Astrocyte of the hippocampus (primary cell): ENCODE data around the gene PDE6C.
A peak's percentile ranks its signal among the peaks of the same experiment; 100 is the strongest.
"Not testable (repeated sequence)": the region's sequence is repeated elsewhere in the genome, so short reads cannot be mapped to it uniquely, and the experiment has no call there.

ENCODE experiments used
- DNase-seq: peaks from one replicate; pipeline ENCODE4 v3.0.0; 2011; ENCODE audit warnings: low read depth, low spot score

PDE6C gene

GRCh38 chr10:93630625-93631557 lies 18.6 kb downstream of the PDE6C start:
- no peak for DNase-seq

DNA sequence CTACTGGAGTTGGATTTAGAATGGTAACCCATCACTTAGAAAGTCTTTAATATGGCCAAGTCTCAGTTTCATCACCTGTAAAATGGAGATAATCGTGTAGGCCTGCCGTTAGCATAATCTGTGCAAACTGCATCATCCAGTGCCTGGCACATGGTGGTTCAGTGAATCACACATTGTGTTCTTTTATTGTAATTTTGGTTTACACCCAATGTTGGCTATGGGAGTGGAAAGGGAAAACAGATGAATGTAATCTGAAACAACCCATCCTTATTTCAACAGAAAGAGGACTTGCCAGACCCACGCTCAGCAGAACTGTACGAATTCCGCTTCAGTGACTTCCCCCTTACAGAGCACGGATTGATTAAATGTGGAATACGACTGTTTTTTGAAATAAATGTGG lies 27.5 kb downstream of the PDE6C start:
- DNase-seq = no peak

DNA sequence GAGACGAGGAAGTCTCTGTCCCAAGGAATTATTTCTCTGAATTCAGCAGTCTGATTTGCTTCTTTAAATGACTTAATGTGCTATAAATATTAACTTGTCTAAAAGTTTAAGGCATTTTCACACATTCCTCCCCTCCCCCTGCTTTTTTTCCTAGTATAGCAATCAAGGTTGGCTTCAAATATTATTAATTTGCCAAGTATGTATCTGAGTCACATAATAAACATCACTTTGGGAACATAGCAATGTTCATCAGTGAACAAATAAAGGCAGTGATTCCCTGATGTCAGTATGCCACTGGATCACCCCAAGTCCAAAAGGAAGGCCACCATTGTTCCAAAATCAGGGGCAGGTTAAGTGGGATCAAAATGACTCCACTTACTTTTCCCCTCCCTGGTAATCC lies 40.5 kb downstream of the PDE6C start:
- peak; percentile 40 for DNase-seq

- DNase-seq = no peak
Measured at GRCh38 chr10:93654201-93654600, 41.9 kb downstream of the PDE6C start.

GRCh38 chr10:93656155-93656554 lies 43.8 kb downstream of the PDE6C start:
- no peak for DNase-seq

DNA sequence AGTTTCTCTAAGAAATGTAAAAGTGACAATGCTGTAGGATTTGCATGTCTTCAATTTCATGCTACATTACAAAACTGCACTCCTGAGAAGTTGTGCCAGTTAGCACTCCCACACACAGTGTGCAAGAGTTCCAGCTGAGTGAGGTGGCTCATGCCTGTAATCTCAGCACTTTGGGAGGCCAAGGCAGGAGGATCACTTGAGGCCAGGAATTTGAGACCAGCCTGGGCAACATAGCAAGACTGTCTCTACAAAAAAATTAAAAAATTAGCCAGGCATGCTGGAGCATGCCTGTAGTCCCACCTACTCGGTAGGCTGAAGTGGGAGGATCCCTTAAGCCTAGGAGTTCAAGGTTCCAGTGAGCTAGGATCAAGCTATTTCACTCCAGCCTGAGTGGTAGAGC lies 45.4 kb downstream of the PDE6C start:
- no peak for DNase-seq

GRCh38 chr10:93666030-93666429 lies 53.7 kb downstream of the PDE6C start:
- no peak for DNase-seq

- DNase-seq = no peak
Measured at GRCh38 chr10:93667795-93668194, 55.5 kb downstream of the PDE6C start.

GRCh38 chr10:93670372-93670771 lies 58.0 kb downstream of the PDE6C start:
- DNase-seq = no peak

GRCh38 chr10:93671042-93671441 lies 58.7 kb downstream of the PDE6C start:
- DNase-seq = no peak

DNA sequence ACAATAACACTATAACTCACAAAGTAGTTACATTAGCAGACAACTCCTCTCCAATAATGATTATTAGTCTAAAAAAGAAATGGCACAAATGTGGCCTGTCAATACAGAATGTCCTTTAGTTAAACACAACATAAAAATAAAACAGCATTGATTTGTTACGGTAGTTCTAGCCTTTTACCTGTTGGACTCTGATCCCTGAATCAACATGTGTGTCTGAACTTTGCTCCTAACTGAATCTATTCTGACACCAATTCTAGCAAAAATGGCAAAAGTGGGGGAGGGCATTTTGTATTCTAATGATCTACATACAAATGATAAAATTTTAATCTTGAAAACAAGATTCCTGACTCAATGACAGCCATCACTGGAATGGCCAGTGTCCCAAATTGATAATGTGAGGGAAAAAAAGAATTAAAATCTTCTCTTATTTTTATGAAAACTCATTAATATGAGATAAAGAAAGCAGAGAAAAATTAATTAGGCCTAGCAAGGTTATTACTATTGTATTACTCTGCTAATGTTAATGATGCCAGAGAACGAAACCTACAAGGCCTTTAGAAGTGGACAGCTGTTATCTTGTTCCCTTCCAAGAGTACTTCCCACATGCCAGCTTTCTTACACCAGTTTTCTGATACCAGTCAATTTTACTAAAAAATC lies 59.8 kb downstream of the PDE6C start:
- DNase-seq = no peak

DNA sequence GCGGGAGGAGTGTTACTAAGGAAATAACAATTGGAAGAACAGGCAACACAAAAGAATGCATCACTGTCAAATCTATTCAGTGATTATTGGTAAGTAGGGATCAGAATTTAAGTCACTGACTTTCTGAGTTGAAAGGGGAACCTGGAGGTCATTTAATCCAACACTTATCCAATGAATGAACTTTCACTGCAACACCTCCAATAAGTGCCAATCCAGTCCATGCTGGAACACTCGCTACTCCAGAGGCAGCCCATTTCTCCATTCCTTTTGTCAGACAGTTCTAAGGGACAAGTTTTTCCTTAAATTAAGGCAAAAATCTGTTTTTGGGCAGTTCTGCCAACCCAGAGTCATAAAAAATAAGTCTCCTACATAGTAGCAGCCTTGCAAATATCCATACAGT lies 60.6 kb downstream of the PDE6C start:
- DNase-seq = no peak

DNA sequence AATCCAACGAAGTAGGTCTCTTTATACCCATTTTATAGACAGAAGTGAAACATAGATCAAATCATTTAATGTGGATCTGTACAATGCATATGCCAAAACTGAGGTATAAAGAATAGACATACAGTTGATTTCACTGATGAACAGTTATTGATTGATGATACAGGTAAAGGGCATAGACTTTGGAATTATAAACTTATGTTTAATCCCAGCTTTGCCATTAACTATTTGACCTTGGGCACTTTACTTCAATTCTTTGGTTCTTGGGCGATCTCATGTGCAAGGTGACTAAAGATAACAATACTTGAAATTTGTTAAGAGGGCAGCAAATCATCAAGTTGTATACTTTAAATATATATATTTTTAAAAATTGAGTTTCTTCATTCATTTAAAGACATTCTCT lies 61.5 kb downstream of the PDE6C start:
- DNase-seq = no peak

GRCh38 chr10:93678386-93678785 lies 66.0 kb downstream of the PDE6C start:
- DNase-seq = no peak

DNA sequence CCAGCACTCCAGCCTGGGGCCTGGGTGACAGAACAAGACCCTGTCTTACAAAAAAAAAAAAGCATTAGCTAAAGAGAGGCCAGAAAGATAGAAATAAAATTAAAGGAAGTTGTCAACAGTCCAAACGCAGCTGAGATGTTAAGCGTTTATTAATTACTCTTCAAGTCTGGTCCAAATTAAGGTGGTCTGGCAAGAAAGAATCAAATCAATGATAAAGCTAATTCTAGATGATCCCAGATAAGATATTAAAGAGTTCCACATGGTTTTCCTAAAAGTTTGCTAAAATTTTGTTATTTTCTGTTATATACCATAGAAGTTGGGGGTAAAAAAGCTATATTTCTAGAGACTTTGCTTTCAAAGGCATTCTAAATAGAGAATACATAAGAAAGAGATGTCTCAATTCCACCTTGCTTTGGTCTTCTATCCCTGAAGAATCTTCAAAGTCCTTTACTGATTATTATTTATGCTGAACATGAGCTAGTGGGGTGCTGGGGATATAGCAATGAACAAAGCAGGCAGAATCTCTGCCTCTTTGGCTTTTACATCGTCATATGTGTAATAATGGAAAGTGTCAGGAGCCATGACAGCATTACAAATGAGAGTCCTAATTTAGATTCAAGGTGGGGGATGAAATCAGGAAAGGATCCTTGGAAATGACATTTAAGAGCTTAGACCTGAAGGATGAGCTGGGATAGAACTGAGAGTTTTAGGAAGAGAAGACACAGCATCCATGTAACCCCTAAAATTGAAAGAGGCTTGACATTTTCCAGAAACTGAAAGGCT lies 66.7 kb downstream of the PDE6C start:
- DNase-seq = no peak

DNA sequence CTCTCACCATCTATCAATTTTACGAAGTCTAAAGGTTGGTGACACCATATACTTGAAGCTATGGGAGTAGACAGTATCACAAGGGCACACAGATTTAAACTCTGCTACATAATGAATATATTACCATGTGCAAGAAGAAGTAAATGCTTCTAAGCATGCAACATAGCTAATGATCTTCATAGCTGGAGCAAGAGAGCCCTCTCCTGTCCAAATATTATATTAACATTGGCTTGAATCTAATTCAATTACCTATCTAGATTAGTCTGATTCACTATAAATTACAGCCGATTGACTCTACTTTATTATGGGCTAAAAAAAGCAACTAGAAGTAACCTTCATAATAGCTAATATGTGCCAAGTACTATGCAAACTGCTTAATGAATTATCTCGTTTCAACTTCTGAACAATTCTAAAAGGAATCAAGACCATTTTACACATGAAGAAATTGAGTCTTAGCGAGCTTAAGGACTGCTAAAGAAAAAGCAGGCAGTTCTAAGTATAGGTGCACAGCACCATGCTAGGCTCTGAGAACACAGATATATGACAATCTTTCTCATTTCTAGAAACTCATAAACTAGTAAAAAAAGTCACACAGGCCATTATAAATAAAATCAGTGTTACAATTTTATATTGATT lies 68.2 kb downstream of the PDE6C start:
- DNase-seq = peak; percentile 55

DNA sequence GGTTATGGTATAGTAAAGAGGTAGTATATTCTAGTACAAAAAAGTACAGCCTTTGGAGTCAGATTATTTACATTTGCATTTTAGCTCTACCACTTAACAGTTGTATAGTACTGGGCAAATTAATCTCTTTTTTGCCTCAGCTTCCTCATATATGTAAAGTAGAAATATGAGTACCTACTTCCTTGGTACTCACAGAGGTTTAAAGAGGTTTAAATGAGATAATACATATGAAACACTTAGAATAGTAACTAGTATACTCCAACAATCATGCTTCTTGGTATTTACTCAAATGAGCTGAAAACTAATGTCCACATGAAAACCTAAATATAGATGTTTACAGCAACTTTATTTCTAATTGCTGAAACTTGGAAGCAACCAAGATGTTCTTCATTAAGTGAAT lies 75.4 kb downstream of the PDE6C start:
- DNase-seq = no peak

GRCh38 chr10:93695740-93696139 lies 83.4 kb downstream of the PDE6C start:
- no peak for DNase-seq

GRCh38 chr10:93696582-93696981 lies 84.2 kb downstream of the PDE6C start:
- DNase-seq = not testable (repeated sequence)

DNA sequence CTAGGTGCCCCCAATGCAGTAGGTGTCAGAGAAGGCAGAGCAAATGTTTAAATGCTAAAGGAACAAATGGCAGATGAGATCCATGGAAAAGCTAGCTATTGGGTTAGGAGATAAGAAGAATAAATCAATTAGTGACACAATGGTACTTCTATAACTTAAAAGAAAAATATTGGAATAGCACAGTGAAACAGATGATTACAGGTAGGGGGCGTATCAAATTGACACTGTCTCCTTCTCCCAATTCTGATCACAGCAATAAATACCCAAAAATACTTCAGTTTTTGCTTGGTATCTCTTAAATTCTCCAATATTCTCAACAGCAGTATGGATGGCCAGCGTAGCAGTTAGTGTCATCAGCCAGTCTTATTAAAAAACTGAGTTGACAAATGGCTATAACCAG lies 84.9 kb downstream of the PDE6C start:
- no peak for DNase-seq

GRCh38 chr10:93701866-93702209 lies 89.5 kb downstream of the PDE6C start:
- peak; percentile 55 for DNase-seq
